Nephron progenitor cell (in vitro differentiated cells): Measurements from ENCODE around the gene CNTNAP2.

Experiments
- DNase-seq: peaks from one replicate; pipeline ENCODE4 v3.0.0; 2021
- H3K27ac Mint-ChIP-seq: 2 replicates; pipeline ENCODE4 v1.8.0; 2021; ENCODE audit warnings: mild to moderate bottlenecking, moderate library complexity, mixed read lengths
- H3K27me3 Mint-ChIP-seq: 2 replicates; pipeline ENCODE4 v1.8.0; 2021; ENCODE audit warnings: mild to moderate bottlenecking, low read depth, mixed read lengths; ENCODE audit not compliant: poor library complexity
- H3K36me3 Mint-ChIP-seq: 2 replicates; pipeline ENCODE4 v1.8.0; 2021; ENCODE audit warnings: low read depth, mixed read lengths
- H3K4me1 Mint-ChIP-seq: 2 replicates; pipeline ENCODE4 v1.8.0; 2021; ENCODE audit warnings: mixed read lengths
- H3K4me3 Mint-ChIP-seq: 2 replicates; pipeline ENCODE4 v1.8.0; 2021; ENCODE audit warnings: mild to moderate bottlenecking, moderate library complexity, mixed read lengths
- H3K9me3 Mint-ChIP-seq: 2 replicates; pipeline ENCODE4 v1.8.0; 2021; ENCODE audit warnings: mild to moderate bottlenecking, moderate library complexity, mixed read lengths
- TF ChIP-seq, protein P1 (sequence below): fragments of 200-600 bp; sonication (generic); IDR thresholded peaks from 2 replicates; pipeline ENCODE4 v1.5.0; 2021; ENCODE audit warnings: antibody characterized with exemption

CNTNAP2 gene

DNA sequence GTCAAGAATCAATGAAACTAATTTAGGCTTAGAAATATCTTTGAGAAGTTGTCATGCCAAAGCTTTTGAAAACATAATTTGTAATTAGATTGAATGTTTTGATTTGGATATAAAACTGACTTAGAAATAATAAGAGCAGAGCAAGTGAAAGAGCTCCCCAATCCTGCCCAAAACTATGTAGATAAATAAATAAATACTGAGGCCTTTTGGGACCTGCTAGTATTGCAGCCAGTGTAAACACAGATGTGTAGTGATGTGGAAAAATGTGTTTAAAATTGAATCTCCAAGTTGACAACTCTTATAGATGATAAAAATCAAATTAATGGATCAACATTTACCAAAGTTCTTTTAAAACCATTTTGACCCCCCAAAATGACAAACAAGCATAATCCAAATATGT, 896.1 kb downstream of the CNTNAP2 start:
- TF ChIP-seq, protein P1, sequence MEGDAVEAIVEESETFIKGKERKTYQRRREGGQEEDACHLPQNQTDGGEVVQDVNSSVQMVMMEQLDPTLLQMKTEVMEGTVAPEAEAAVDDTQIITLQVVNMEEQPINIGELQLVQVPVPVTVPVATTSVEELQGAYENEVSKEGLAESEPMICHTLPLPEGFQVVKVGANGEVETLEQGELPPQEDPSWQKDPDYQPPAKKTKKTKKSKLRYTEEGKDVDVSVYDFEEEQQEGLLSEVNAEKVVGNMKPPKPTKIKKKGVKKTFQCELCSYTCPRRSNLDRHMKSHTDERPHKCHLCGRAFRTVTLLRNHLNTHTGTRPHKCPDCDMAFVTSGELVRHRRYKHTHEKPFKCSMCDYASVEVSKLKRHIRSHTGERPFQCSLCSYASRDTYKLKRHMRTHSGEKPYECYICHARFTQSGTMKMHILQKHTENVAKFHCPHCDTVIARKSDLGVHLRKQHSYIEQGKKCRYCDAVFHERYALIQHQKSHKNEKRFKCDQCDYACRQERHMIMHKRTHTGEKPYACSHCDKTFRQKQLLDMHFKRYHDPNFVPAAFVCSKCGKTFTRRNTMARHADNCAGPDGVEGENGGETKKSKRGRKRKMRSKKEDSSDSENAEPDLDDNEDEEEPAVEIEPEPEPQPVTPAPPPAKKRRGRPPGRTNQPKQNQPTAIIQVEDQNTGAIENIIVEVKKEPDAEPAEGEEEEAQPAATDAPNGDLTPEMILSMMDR, result no peak
- no peaks in the 10 kb centered on the region for H3K36me3 Mint-ChIP-seq
- H3K4me3 Mint-ChIP-seq, result no peak overlapping the region
- H3K9me3 Mint-ChIP-seq, result no peaks in the 10 kb centered on the region
- no peak for DNase-seq
- H3K4me1 Mint-ChIP-seq, result no peaks in the 10 kb centered on the region
- no peaks in the 10 kb centered on the region for H3K27me3 Mint-ChIP-seq
- no peak overlapping the region for H3K27ac Mint-ChIP-seq

DNA sequence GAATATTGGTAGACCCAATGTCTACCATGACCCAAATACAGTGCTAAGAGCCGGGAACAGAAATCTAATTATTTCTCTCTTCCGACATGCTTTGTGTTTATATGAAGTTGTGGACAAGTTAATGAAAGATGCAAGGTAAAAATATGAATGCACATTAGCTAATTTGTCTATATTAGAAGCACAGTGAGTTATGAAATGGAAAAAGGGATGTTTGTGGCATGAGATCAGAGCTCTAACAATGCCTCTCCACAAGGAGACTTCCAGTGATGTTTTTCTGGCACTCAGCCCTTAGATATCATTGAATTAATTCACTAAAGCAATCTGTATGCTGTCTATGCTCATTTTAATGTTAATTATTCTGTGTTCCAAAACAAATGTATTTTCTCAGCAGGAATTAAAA, 897.2 kb downstream of the CNTNAP2 start:
- Mint-ChIP-seq H3K27ac (no peak overlapping the region), H3K9me3 (no peaks in the 10 kb centered on the region), H3K27me3 (no peaks in the 10 kb centered on the region), H3K4me1 (no peaks in the 10 kb centered on the region), H3K4me3 (no peak overlapping the region), H3K36me3 (no peaks in the 10 kb centered on the region)
- TF ChIP-seq, protein P1, result no peak
- no peak for DNase-seq

DNA sequence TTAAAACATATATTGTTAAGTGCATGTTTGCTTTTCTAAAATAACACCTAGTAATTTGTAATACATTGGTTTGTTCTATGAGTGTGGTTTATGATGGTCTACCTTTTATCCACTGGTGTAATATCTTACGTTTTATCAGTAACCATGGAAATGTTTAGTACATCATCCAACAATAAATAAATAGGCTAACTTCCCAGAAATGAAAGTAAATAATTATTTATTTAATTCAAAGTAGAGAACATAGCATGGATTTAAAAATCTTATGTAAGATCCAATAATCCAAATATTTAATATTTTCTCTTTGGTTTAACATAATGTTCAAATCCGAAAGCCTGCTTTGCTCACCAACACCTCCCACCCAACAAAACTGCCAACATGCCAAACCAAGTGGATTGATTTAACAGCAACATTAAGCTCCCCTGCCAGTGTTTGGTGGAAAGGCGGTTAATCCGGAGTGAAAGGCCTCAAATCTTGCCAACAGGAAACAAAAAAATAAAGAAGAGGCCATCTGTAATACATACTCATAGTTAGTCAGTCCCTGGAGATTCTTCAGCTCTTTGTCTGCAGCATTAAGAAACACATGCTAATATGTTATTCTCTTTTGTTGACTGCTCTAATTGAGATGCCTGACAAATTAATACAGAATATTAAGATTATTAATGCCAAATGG, 897.8 kb downstream of the CNTNAP2 start:
- Mint-ChIP-seq H3K36me3 (no peaks in the 10 kb centered on the region), H3K4me1 (no peaks in the 10 kb centered on the region), H3K27me3 (no peaks in the 10 kb centered on the region), H3K4me3 (no peak overlapping the region), H3K9me3 (no peaks in the 10 kb centered on the region), H3K27ac (no peak overlapping the region)
- TF ChIP-seq, protein P1, result no peak
- DNase-seq, result no peak

DNA sequence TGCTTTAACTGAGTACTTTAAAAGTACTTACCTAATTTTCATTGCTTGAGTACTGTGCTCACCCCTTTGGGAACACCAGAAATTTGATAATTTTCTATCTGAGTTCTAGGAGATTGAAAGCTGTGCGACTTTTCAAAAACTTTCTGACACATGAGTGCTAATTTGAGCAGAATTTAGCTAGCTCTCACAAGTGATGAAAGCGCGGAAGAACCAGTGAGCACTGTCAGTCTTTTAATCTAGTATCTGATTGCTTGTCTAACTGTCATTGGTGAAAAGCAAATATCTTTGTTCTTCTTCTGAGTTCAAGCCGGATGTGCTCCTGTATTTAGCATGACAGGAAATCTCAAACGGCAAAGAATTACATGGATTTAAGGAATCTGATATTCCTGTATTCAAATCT, 899.4 kb downstream of the CNTNAP2 start:
- no peaks in the 10 kb centered on the region for H3K9me3 Mint-ChIP-seq
- no peaks in the 10 kb centered on the region for H3K4me1 Mint-ChIP-seq
- H3K36me3 Mint-ChIP-seq, result no peaks in the 10 kb centered on the region
- DNase-seq, result no peak
- no peak overlapping the region for H3K27ac Mint-ChIP-seq
- H3K27me3 Mint-ChIP-seq, result no peaks in the 10 kb centered on the region
- H3K4me3 Mint-ChIP-seq, result no peak overlapping the region
- TF ChIP-seq, protein P1, result no peak

DNA sequence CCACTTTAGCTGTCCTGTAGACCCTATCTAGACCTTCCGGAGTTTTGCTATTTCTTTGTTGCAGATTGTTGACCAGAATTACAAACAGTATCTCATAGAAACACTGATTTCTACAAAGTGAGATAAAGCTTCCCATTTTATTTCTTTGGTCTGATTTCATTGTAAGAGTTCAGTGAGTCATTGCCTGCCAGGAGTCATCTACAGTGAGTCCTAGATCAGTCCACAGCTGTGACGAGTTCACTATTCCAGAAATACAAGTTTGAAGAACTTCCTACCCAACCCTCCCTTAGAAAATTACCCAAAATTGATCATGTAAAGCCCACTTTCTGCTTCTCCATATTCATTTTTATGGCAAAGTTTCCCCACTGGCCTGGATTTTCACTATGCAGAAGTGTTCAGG, 905.5 kb downstream of the CNTNAP2 start:
- Mint-ChIP-seq H3K27me3 (no peaks in the 10 kb centered on the region), H3K36me3 (no peaks in the 10 kb centered on the region), H3K9me3 (no peaks in the 10 kb centered on the region), H3K4me1 (no peaks in the 10 kb centered on the region), H3K27ac (no peak overlapping the region), H3K4me3 (no peak overlapping the region)
- TF ChIP-seq, protein P1, result no peak
- DNase-seq, result no peak

DNA sequence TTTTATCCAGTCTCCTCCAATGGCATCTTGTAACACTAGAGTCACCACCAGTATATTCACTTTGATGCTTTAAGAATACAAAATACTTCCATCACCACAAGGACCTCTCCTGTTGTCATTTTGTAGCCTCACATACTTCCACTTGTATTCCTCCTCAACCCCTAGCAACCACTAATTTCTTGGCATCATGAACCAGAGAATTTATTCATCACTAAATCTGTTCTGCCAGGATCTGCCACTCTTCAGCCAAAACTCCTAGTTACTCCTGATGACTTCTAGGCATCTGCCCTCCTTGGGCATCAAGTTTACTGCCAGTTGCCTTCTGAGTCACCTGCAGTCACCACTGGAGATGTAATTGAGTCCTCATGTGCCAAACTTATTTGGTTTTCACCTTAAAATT, 906.8 kb downstream of the CNTNAP2 start:
- no peaks in the 10 kb centered on the region for H3K36me3 Mint-ChIP-seq
- no peak overlapping the region for H3K4me3 Mint-ChIP-seq
- H3K4me1 Mint-ChIP-seq, result no peaks in the 10 kb centered on the region
- DNase-seq, result no peak
- H3K9me3 Mint-ChIP-seq, result no peaks in the 10 kb centered on the region
- no peak overlapping the region for H3K27ac Mint-ChIP-seq
- TF ChIP-seq, protein P1, result no peak
- peaks cover 2% of the 10 kb centered on the region for H3K27me3 Mint-ChIP-seq
